ENCODE data around the gene CD164L2.

DNA sequence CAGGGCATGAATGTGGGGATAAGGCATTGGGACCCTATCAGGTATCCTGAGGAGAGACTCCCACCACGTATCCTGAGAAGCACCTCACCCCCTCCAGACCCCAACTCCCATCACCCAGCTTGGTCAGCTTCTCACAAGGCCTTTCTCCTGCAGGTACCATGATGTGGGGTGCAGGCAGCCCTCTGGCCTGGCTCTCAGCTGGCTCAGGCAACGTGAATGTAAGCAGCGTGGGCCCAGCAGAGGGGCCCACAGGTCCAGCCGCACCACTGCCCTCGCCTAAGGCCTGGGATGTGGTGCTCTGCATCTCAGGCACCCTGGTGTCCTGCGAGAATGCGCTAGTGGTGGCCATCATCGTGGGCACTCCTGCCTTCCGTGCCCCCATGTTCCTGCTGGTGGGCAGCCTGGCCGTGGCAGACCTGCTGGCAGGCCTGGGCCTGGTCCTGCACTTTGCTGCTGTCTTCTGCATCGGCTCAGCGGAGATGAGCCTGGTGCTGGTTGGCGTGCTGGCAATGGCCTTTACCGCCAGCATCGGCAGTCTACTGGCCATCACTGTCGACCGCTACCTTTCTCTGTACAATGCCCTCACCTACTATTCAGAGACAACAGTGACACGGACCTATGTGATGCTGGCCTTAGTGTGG lies 10.6 kb upstream of the CD164L2 start:
- TF ChIP-seq, protein P1, sequence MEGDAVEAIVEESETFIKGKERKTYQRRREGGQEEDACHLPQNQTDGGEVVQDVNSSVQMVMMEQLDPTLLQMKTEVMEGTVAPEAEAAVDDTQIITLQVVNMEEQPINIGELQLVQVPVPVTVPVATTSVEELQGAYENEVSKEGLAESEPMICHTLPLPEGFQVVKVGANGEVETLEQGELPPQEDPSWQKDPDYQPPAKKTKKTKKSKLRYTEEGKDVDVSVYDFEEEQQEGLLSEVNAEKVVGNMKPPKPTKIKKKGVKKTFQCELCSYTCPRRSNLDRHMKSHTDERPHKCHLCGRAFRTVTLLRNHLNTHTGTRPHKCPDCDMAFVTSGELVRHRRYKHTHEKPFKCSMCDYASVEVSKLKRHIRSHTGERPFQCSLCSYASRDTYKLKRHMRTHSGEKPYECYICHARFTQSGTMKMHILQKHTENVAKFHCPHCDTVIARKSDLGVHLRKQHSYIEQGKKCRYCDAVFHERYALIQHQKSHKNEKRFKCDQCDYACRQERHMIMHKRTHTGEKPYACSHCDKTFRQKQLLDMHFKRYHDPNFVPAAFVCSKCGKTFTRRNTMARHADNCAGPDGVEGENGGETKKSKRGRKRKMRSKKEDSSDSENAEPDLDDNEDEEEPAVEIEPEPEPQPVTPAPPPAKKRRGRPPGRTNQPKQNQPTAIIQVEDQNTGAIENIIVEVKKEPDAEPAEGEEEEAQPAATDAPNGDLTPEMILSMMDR (IDR thresholded peaks at IDR 0.05): no peak
- no peak for TF ChIP-seq POLR2A (IDR thresholded peaks at IDR 0.05; ENCODE audit: low read depth)
- no peak for TF ChIP-seq POLR2AphosphoS5 (IDR thresholded peaks at IDR 0.05)
- TF ChIP-seq EP300 (IDR thresholded peaks at IDR 0.05): no peak
